ENCODE data around the gene KLK8. TPM values are rescaled to one million over a fixed set of nuclear protein-coding genes. Genes with fewer than 3 reads are reported as not detected.

Gene KLK8
- total and polyA plus RNA-seq, 2 experiments from 2014 or later = 4.9 to 14.6 TPM

GRCh38 chr19:50959731-50960500 lies 41.5 kb downstream of the KLK8 start:
- H3K36me3 Mint-ChIP-seq (ENCODE audit: low read depth) = peaks cover 7% of the 10 kb centered on the region; the same call in 2 of the 3 replicates
- no peaks in the 10 kb centered on the region for H3K4me1 ChIP-seq (ENCODE audit: insufficient read depth)
- no peaks in the 10 kb centered on the region; the same call in 2 of the 3 replicates for H3K4me1 Mint-ChIP-seq
- H3F3A ChIP-seq (replicated peaks; ENCODE audit: low read depth) = no peaks in the 10 kb centered on the region
- no peak overlapping the region for H3K4me3 ChIP-seq
- ATAC-seq (no peak), DNase-seq (ENCODE audit: low spot score) (no peak)
- H3K79me2 ChIP-seq (replicated peaks; ENCODE audit: insufficient read depth) = no peaks in the 10 kb centered on the region
- peaks cover 6% of the 10 kb centered on the region; the same call in 1 of the 2 replicates for H3K9me2 ChIP-seq (ENCODE audit: insufficient read depth)
- no peaks in the 10 kb centered on the region for H4K20me1 ChIP-seq (replicated peaks; ENCODE audit: insufficient read depth)
- no peak overlapping the region for H3K27ac Mint-ChIP-seq
- H3K4me3 Mint-ChIP-seq = no peak overlapping the region
- H3K27me3 Mint-ChIP-seq (ENCODE audit: insufficient read depth, low read depth, poor library complexity) = peaks cover 8% of the 10 kb centered on the region
- H3K27ac ChIP-seq (ENCODE audit: low read depth) = no peak overlapping the region
- H2AFZ ChIP-seq = no peak overlapping the region
- H3K4me2 ChIP-seq = no peak overlapping the region
- TF ChIP-seq, protein P1, sequence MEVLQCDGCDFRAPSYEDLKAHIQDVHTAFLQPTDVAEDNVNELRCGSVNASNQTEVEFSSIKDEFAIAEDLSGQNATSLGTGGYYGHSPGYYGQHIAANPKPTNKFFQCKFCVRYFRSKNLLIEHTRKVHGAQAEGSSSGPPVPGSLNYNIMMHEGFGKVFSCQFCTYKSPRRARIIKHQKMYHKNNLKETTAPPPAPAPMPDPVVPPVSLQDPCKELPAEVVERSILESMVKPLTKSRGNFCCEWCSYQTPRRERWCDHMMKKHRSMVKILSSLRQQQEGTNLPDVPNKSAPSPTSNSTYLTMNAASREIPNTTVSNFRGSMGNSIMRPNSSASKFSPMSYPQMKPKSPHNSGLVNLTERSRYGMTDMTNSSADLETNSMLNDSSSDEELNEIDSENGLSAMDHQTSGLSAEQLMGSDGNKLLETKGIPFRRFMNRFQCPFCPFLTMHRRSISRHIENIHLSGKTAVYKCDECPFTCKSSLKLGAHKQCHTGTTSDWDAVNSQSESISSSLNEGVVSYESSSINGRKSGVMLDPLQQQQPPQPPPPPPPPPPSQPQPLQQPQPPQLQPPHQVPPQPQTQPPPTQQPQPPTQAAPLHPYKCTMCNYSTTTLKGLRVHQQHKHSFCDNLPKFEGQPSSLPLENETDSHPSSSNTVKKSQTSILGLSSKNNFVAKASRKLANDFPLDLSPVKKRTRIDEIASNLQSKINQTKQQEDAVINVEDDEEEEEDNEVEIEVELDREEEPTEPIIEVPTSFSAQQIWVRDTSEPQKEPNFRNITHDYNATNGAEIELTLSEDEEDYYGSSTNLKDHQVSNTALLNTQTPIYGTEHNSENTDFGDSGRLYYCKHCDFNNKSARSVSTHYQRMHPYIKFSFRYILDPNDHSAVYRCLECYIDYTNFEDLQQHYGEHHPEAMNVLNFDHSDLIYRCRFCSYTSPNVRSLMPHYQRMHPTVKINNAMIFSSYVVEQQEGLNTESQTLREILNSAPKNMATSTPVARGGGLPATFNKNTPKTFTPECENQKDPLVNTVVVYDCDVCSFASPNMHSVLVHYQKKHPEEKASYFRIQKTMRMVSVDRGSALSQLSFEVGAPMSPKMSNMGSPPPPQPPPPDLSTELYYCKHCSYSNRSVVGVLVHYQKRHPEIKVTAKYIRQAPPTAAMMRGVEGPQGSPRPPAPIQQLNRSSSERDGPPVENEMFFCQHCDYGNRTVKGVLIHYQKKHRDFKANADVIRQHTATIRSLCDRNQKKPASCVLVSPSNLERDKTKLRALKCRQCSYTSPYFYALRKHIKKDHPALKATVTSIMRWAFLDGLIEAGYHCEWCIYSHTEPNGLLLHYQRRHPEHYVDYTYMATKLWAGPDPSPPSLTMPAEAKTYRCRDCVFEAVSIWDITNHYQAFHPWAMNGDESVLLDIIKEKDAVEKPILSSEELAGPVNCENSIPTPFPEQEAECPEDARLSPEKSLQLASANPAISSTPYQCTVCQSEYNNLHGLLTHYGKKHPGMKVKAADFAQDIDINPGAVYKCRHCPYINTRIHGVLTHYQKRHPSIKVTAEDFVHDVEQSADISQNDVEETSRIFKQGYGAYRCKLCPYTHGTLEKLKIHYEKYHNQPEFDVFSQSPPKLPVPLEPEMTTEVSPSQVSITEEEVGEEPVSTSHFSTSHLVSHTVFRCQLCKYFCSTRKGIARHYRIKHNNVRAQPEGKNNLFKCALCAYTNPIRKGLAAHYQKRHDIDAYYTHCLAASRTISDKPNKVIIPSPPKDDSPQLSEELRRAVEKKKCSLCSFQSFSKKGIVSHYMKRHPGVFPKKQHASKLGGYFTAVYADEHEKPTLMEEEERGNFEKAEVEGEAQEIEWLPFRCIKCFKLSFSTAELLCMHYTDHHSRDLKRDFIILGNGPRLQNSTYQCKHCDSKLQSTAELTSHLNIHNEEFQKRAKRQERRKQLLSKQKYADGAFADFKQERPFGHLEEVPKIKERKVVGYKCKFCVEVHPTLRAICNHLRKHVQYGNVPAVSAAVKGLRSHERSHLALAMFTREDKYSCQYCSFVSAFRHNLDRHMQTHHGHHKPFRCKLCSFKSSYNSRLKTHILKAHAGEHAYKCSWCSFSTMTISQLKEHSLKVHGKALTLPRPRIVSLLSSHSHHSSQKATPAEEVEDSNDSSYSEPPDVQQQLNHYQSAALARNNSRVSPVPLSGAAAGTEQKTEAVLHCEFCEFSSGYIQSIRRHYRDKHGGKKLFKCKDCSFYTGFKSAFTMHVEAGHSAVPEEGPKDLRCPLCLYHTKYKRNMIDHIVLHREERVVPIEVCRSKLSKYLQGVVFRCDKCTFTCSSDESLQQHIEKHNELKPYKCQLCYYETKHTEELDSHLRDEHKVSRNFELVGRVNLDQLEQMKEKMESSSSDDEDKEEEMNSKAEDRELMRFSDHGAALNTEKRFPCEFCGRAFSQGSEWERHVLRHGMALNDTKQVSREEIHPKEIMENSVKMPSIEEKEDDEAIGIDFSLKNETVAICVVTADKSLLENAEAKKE (CRISPR knock-in tag; IDR thresholded peaks at IDR 0.05) = no peak
- TF ChIP-seq CTCF (conservative IDR thresholded peaks at IDR 0.05; ENCODE audit: low read depth in 2 of 2) = no peak
- H3K9me3 Mint-ChIP-seq = peaks cover 48% of the 10 kb centered on the region
- no peaks in the 10 kb centered on the region for H3K27me3 ChIP-seq (ENCODE audit: insufficient read depth)
- H3K36me3 ChIP-seq (ENCODE audit: insufficient read depth) = no peaks in the 10 kb centered on the region

Measured in GM23338 (cell line).